B cell (primary cell): ENCODE results near the gene BCAS4. TPM values are rescaled to one million over a fixed set of nuclear protein-coding genes. Genes with fewer than 3 reads are reported as not detected.

ENCODE experiments used
- ATAC-seq: fragments of 200-7000 bp; cut with Tn5 transposase; one replicate; pipeline ENCODE4 v1.10.0; 2021; ENCODE audit warnings: low read depth, mild to moderate bottlenecking, moderate number of reproducible peaks, moderate library complexity
- CTCF ChIA-PET: fragments of 350-600 bp; sonication (Branson Sonifier 250); formaldehyde crosslinking; loops from one replicate; lab custom pipeline; 2021; ENCODE audit warnings: antibody characterized with exemption, inconsistent platforms; lab: Charles Lee
- POLR2A ChIA-PET: fragments of 350-600 bp; sonication (Branson Sonifier 250); formaldehyde crosslinking; loops from one replicate; lab custom pipeline; 2021; ENCODE audit warnings: antibody characterized with exemption; lab: Charles Lee
- DNase-seq: peaks from one replicate; pipeline ENCODE4 v3.0.0; 2013
- H2AFZ ChIP-seq: 2 replicates; pipeline ENCODE4 v1.6.1; 2012; ENCODE audit warnings: mild to moderate bottlenecking, low read depth, low read length; ENCODE audit not compliant: insufficient read depth, poor library complexity, severe bottlenecking
- H3K27ac ChIP-seq, 2 donors: 1 replicate in 1 of 2; 2 replicates in 1 of 2; pipeline ENCODE4 v1.5.1; 2012 to 2013; ENCODE audit warnings: low read length in 2 of 2, mild to moderate bottlenecking in 2 of 2, moderate library complexity in 1 of 2
- H3K27me3 ChIP-seq, 4 experiments: fragments of 200-600 bp in 1 of 4; sonication (generic) in 1 of 4; replicated peaks in 1 of 4; 1 replicate in 2 of 4; 2 replicates in 2 of 4; pipeline versions ENCODE4 v1.6.1 to v1.7.0; 2013 to 2016; ENCODE audit warnings: low read length in 3 of 4, mild to moderate bottlenecking in 2 of 4, mixed read lengths in 1 of 4, moderate library complexity in 1 of 4; ENCODE audit not compliant: insufficient read depth in 4 of 4, control insufficient read depth in 3 of 4; ENCODE audit errors: control extremely low read depth in 1 of 4
- H3K36me3 ChIP-seq, 2 experiments: replicated peaks in 1 of 2; 1 replicate in 1 of 2; 2 replicates in 1 of 2; pipeline versions ENCODE4 v1.6.1 to v1.7.1; 2013; ENCODE audit warnings: low read length in 1 of 2; ENCODE audit not compliant: insufficient read depth in 2 of 2, control insufficient read depth in 1 of 2; ENCODE audit errors: control extremely low read depth in 1 of 2, extremely low read depth in 1 of 2
- H3K4me1 ChIP-seq, 2 donors: fragments of 200-600 bp in 1 of 2; sonication (generic) in 1 of 2; 1 replicate in 1 of 2; 2 replicates in 1 of 2; pipeline versions ENCODE4 v1.5.1 to v1.6.1; 2013 to 2017; ENCODE audit warnings: low read length in 2 of 2; ENCODE audit not compliant: control insufficient read depth in 2 of 2, insufficient read depth in 2 of 2
- H3K4me2 ChIP-seq: replicated peaks from 2 replicates; pipeline ENCODE3; 2012; ENCODE audit warnings: mild to moderate bottlenecking, low read depth, low read length; ENCODE audit not compliant: poor library complexity, severe bottlenecking
- H3K4me3 ChIP-seq, 5 experiments: fragments of 200-600 bp in 1 of 5; sonication (generic) in 1 of 5; 1 replicate in 3 of 5; 2 replicates in 2 of 5; pipeline versions ENCODE4 v1.5.1 to v1.7.0; 2011 to 2016; ENCODE audit warnings: low read length in 4 of 5, mild to moderate bottlenecking in 4 of 5, low read depth in 2 of 5, control low read depth in 1 of 5, moderate library complexity in 1 of 5; ENCODE audit not compliant: insufficient read depth in 1 of 5; ENCODE audit errors: control extremely low read depth in 1 of 5, extremely low read depth in 1 of 5
- H3K79me2 ChIP-seq: fragments of 200-600 bp; sonication (generic); one replicate; pipeline ENCODE4 v1.6.0; 2016; ENCODE audit warnings: low read length; ENCODE audit not compliant: control insufficient read depth, insufficient read depth
- H3K9ac ChIP-seq: fragments of 200-600 bp; sonication (generic); 2 replicates; pipeline ENCODE4 v1.6.1; 2017; ENCODE audit warnings: mild to moderate bottlenecking, low read length, moderate library complexity
- H3K9me3 ChIP-seq, 3 donors: one replicate each; pipeline versions ENCODE4 v1.6.1 to v1.7.1; 2013; ENCODE audit warnings: low read length in 2 of 3; ENCODE audit not compliant: control insufficient read depth in 2 of 3, insufficient read depth in 1 of 3; ENCODE audit errors: control extremely low read depth in 1 of 3
- H4K20me1 ChIP-seq: 2 replicates; pipeline ENCODE4 v1.6.0; 2012; ENCODE audit warnings: mild to moderate bottlenecking, low read length; ENCODE audit not compliant: insufficient read depth, control insufficient read depth, poor library complexity, severe bottlenecking
- H3K27ac Mint-ChIP-seq: one replicate; pipeline ENCODE4 v1.8.0; 2021; ENCODE audit warnings: mixed read lengths
- H3K27me3 Mint-ChIP-seq: one replicate; pipeline ENCODE4 v1.8.0; 2021; ENCODE audit warnings: mixed read lengths
- H3K4me1 Mint-ChIP-seq: one replicate; pipeline ENCODE4 v1.8.0; 2021; ENCODE audit warnings: mixed read lengths
- H3K4me3 Mint-ChIP-seq: one replicate; pipeline ENCODE4 v1.8.0; 2021; ENCODE audit warnings: mixed read lengths
- H3K9me3 Mint-ChIP-seq: one replicate; pipeline ENCODE4 v1.8.0; 2022; ENCODE audit warnings: mixed read lengths; ENCODE audit not compliant: insufficient read depth
- CTCF ChIP-seq: fragments of 200-600 bp; IDR thresholded peaks from one replicate; pipeline ENCODE4 v1.8.0; 2022; ENCODE audit warnings: antibody characterized with exemption, mild to moderate bottlenecking
- EZH2 ChIP-seq: IDR thresholded peaks from 2 replicates; pipeline ENCODE4 v1.6.1; 2012; ENCODE audit warnings: borderline replicate concordance, low read depth, mild to moderate bottlenecking, moderate library complexity, low read length; ENCODE audit not compliant: insufficient read depth, poor library complexity, severe bottlenecking
- WGBS: methylation state at CpG from one replicate; pipeline ENCODE4 v1.1.5; 2013; ENCODE audit warnings: missing lambda C conversion rate; ENCODE audit not compliant: insufficient coverage; 5-methylcytosine and 5-hydroxymethylcytosine counted together
- intact Hi-C: fragments of 100-400 bp; cut with micrococcal nuclease; formaldehyde crosslinking; loops from one replicate; pipeline ENCODE4 v1.10.0; 2022
- polyA plus RNA-seq: library from polyadenylated mRNA; depleted of rRNA; stranded (reverse); fragments of >200 nt; gene quantifications from 2 replicates; pipeline ENCODE4 v1.2.3, GENCODE V29; 2012
- total RNA-seq, 2 donors: library from RNA; stranded (reverse); fragments of 120-200 nt in 1 of 2; gene quantifications; 1 replicate in 1 of 2; 2 replicates in 1 of 2; pipeline versions ENCODE4 v1.2.3 to v1.2.4, GENCODE V29; 2013 to 2022

BCAS4 gene
- total and polyA plus RNA-seq, 2 donors (not counting 1 experiment from before 2014, with no cell fraction given), result 44.8 to 88.2 TPM

- peak overlapping the region; percentile 80 for H3K27ac Mint-ChIP-seq
- H3K9ac ChIP-seq, result no peak overlapping the region
- no peak overlapping the region for H3K4me3 ChIP-seq
- POLR2A ChIA-PET, result no interaction called here
- H3K27me3 Mint-ChIP-seq, result no peaks in the 10 kb centered on the region
- no peak for DNase-seq
- H3K79me2 ChIP-seq, result peaks cover 63% of the 10 kb centered on the region
- H3K36me3 ChIP-seq, result peaks cover 2 to 65% of the 10 kb centered on the region in 2 experiments
- peaks cover 45% of the 10 kb centered on the region for H4K20me1 ChIP-seq
- no peak overlapping the region for H3K4me3 Mint-ChIP-seq
- TF ChIP-seq EZH2, result no peak
- TF ChIP-seq CTCF, result no peak
- H3K4me1 Mint-ChIP-seq, result peaks cover 30% of the 10 kb centered on the region
- WGBS, result 98% methylated on average over 7 of the region's 8 CpGs
- peaks cover 9 to 26% of the 10 kb centered on the region in 2 donors for H3K4me1 ChIP-seq
- no peak overlapping the region for H3K4me2 ChIP-seq
- ATAC-seq, result no peak
- CTCF ChIA-PET, result no interaction called here
- H3K9me3 ChIP-seq, result no peaks in the 10 kb centered on the region
- H3K9me3 Mint-ChIP-seq, result no peaks in the 10 kb centered on the region
- no peak overlapping the region for H3K27ac ChIP-seq
- intact Hi-C loops, result no loop called here
- no peak overlapping the region for H2AFZ ChIP-seq
- no peaks in the 10 kb centered on the region for H3K27me3 ChIP-seq
Measured at GRCh38 chr20:50838322-50838625, 43.4 kb downstream of the BCAS4 start.

DNA sequence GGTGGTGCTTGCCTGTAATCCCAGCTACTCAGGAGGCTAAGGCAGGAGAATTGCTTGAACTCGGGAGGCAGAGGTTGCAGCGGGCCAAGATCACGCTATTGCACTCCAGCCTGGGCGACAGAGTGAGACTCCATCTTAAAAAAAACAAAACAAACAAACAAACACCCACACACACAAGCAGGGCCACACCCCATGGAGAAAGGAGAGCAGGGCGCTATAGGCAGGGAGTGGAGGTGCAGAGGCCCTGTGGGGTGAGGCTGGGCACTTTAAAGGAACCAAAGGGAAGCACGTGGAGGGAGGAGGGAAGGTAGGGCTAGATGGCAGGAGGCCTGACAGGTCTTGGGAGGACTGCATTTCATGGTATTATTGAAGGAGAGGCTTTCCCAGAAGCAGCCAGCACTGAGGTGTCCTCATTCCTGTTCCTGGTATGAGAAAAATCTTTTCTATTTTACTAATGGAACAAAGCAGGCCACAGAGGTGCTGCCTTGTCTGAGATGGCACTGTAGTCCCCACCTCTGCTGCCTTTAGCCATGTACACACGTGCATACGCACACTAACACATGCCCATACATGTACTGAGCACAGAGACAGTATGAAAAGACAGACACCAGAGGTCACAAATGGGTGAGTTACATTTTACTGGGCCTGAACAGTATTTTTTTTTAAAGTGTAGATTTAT, 44.0 kb downstream of the BCAS4 start:
- POLR2A ChIA-PET, result no interaction called here
- Mint-ChIP-seq H3K4me1 (peaks cover 35% of the 10 kb centered on the region), H3K4me3 (no peak overlapping the region), H3K27me3 (no peaks in the 10 kb centered on the region), H3K9me3 (no peaks in the 10 kb centered on the region), H3K27ac (peak overlapping the region; percentile 73)
- DNase-seq (no peak), ATAC-seq (no peak)
- no peaks in the 10 kb centered on the region for H3K27me3 ChIP-seq
- peaks cover 42% of the 10 kb centered on the region for H4K20me1 ChIP-seq
- peaks cover 63% of the 10 kb centered on the region for H3K79me2 ChIP-seq
- H3K4me3 ChIP-seq, result no peak overlapping the region
- peaks cover 14 to 32% of the 10 kb centered on the region in 2 donors for H3K4me1 ChIP-seq
- WGBS, result 94% methylated on average over 3 of the region's 8 CpGs
- CTCF ChIA-PET, result interaction anchor here (0.7 kb wide), 1 partner anchor 20 kb away, joined by 3 read pairs; no protein-coding TSS in a partner anchor
- no peak for TF ChIP-seq EZH2
- TF ChIP-seq CTCF, result no peak
- no peak overlapping the region for H3K9ac ChIP-seq
- H3K9me3 ChIP-seq, result no peaks in the 10 kb centered on the region
- no peak overlapping the region for H3K27ac ChIP-seq
- H3K36me3 ChIP-seq, result peaks cover 0 to 64% of the 10 kb centered on the region in 2 experiments
- intact Hi-C loops, result no loop called here
- no peak overlapping the region for H2AFZ ChIP-seq
- H3K4me2 ChIP-seq, result no peak overlapping the region
